GOT3 (cell line): ENCODE results near the gene TIGIT.
"Not testable (repeated sequence)": the region's sequence is repeated elsewhere in the genome, so short reads cannot be mapped to it uniquely, and the experiment has no call there.

Experiments
- DNase-seq: peaks from one replicate; lab custom pipeline; 2025; ENCODE audit warnings: mixed read lengths; lab: John Stamatoyannopoulos, UW

TIGIT gene

DNA sequence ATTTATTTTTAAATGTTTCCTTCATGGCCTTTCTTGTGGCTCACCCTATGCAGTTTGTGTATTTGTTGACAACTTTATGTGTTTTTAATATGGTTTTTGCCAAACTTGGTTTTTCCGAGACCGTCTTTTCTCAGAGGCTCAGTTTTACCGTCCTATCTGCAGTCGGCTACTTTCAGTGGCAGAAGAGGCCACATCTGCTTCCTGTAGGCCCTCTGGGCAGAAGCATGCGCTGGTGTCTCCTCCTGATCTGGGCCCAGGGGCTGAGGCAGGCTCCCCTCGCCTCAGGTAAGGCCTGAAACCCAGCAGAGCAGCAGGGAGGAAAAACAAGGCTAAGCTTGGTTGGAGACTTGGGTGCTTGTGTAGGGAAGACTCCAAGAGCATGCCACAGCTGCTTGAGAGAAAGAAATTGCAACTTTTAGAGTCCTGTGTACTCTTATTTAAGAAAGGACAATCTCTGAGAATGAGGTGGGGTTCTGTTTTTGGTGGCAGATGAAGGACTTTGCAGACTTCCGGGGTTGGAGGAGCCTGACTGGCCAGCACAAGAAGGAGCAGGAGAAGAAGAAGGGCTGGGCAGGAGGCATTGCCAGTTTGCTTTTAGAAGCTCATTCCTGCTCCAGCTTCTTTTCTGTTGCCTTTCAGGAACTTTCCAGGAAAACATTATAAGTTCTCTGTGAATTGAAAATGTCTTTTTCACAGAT, at the start of gene TIGIT:
Gene TIGIT, plus strand, starts transcription at position 191 of the 698 bp plus-strand sequence. Its CDS starts 34 bp downstream, at position 225.
- DNase-seq = no peak

DNA sequence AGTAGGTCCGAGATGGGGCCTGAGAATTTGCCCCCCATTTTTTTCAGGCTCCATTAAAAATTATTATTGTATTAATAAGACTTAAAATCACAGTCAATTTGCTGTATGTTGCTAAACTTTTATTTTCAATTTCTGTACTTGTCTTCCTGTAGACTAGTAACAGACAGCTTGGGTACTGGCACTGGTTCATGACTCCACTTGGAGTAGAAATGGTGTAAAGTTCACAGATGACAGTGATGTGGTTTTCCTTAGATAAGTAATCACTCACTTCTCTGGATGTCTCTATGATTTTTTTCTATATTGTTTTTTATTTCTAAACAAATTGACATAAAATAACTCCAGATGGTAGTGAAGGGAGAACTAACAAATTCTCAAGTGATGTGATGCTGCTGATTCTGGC, 40.9 kb upstream of the TIGIT start:
- no peak for DNase-seq

DNA sequence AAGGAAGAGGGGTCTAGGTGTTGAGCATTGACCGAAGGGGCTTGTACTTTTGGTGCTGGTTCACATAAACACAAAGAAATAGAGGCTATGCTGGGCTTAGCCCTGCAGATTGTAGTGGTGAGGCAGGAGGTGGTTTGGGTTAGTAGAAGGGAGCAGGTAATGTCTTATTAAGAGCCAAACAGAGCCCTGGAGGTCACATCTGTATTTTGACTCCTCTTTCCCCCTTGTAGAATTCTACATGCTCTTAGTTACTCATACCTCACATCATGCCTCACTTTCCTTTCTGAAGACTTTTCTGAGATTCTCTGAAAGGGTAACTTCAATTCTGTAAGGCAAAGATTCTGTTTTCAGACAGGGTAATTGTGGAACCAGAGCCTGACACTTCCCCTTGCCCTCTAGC, 40.3 kb upstream of the TIGIT start:
- no peak for DNase-seq

DNA sequence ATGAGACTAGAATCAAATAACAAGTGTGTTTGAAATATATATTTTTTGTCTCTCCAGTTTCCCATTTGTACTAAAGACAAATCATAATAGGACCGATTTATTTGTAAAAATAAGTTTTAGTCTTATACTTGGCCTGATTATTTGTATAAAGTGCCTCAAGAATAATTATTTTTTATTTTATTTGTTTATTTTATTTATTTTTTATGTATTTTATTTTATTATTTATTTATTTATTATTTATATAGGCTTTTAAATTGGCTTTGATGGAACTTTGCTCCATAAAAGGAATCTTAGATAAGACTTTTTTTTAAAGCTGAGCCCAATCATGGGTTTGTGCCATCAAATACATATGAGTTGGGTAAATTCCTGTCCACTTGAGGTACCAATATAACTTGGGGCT, 34.3 kb upstream of the TIGIT start:
- no peak for DNase-seq

DNA sequence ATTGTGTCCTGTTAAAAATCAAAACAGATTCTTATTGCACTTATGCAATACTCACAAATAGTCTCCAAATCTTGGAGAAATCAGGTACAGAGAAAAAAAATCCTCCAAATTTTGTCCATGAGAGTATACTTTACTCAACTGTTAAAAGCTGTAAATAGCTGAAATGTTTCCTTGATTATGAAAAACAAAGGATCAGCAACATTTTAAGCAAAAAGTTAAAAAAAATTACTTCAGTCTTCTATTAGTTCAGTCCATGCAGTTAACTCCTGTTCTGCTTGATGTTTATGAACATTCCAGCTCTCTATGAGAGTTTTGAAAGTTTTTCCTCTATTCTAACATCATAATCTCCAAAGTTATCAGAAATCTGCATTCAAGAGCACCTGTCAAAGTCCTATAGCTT, 33.7 kb upstream of the TIGIT start:
- DNase-seq = no peak

- no peak for DNase-seq
These were observed 23.8 kb upstream of the TIGIT start for GRCh38 chr3:114270019-114270418.

GRCh38 chr3:114272271-114272670, 21.6 kb upstream of the TIGIT start:
- DNase-seq = no peak

GRCh38 chr3:114274929-114275328, 18.9 kb upstream of the TIGIT start:
- no peak for DNase-seq

GRCh38 chr3:114276856-114277255, 17.0 kb upstream of the TIGIT start:
- not testable (repeated sequence) for DNase-seq

DNA sequence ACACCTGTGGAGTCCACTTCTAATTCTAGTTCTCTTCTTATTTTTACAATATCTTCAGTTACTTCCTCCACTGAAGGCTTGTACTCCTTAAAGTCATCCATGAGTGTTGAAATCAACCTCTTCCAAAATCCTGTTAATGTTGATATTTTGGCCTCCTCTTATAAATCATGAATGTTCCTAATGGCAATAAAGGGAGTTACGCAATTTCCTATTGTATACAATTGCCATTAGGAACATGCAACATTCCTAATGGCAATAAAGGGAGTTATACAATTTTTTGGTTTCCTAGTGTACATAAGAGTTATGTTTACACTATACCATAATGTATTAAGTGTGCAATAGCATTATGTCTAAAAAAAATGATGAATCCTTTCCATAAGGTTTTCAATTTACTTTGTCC, 9.2 kb upstream of the TIGIT start:
- DNase-seq = no peak

DNA sequence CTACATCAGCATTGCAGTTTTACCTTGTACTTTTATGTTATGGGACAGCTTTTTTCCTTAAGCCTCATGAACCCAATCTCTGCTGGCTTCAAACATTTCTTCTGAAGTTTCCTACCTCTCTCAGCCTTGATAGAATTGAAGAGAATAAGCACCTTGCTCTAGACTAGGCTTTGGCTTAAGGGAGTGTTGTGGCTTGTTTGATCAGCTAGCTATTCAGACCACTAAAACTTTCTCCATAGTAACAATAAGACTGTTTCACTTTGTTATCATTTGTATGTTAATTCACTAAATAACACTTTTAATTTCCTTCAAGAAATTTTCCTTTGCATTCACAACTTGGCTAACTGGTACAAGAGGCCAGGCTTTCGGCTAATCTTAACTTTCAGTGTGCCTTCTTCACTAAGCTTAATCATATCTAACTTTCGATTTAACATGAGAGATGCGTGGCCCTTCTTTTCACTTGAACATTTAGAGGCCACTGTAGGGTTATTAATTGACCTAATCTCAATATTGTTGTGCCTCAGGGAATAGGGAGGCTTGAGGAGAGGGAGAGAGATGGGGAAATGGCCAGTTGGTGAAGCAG, 8.1 kb upstream of the TIGIT start:
- no peak for DNase-seq

DNA sequence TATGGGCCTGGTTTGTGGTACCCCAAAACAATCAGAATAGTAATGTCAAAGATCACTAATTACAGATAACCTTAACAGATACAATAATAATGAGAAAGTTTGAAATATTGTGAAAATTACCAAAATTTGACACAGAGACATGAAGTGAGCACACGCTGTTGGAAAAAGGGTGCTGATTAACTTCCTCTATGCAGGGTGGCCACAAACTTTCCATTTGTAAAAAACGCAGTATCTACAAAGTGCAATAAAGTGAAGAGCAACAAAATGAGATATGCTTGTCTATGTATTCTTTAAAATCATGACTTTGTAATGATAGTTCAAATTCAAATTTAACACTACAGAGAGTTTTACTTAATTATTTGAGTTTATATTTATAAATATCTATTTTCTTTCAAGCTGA, 7.6 kb upstream of the TIGIT start:
- no peak for DNase-seq

GRCh38 chr3:114290911-114291901, 2.6 kb upstream of the TIGIT start:
- no peak for DNase-seq

- DNase-seq = no peak
These were observed 1.2 kb downstream of the TIGIT start for GRCh38 chr3:114294940-114295480.

- DNase-seq = no peak
These were observed 2.1 kb downstream of the TIGIT start for GRCh38 chr3:114295946-114296345.

DNA sequence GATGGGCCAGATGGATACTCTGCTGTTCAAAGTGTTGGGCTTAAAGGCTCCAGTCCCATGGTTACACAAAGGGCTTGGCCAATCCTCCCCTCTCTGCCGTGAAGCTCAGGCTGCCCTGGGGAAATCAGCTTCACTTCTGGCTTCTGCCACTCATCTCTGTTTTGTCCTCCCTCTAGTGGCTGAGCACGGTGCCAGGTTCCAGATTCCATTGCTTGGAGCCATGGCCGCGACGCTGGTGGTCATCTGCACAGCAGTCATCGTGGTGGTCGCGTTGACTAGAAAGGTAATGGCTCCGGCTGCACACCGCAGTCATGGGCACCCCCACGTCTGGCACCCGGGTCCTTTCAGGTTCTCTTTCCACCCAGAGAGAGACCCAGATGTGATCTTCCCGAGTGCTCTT, 5.6 kb downstream of the TIGIT start:
- DNase-seq = no peak

DNA sequence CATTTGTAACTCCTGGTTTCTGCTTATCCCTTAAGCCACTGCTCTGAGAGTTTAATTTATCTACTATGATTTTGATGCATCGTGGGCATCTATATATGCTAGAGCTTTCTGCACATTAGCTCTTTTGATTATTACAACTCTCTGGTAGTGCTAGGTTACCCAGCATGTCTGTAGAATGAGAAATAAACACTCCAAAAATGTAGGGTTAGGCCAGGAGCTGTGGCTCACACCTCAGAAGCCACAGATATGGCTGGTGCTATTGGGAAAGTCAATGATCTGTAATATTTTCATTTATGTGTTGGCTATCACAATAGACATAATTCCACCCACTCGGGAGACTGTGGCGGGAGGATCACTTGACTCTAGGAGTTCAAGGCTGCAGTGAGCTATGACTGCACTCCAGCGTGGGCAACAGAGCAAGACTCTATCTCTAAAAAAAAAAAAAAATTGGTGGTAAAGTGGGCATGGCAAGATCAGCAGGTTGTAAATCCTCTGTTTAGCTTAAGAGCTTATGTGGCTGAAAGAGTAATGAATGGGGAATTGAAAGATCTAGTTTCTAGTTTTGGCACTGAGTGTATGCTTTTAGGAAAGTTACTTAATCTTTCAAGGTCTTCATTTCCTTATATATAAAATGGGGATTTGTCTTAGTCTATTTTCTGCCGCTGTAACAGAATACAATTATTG, 6.3 kb downstream of the TIGIT start:
- DNase-seq = no peak

DNA sequence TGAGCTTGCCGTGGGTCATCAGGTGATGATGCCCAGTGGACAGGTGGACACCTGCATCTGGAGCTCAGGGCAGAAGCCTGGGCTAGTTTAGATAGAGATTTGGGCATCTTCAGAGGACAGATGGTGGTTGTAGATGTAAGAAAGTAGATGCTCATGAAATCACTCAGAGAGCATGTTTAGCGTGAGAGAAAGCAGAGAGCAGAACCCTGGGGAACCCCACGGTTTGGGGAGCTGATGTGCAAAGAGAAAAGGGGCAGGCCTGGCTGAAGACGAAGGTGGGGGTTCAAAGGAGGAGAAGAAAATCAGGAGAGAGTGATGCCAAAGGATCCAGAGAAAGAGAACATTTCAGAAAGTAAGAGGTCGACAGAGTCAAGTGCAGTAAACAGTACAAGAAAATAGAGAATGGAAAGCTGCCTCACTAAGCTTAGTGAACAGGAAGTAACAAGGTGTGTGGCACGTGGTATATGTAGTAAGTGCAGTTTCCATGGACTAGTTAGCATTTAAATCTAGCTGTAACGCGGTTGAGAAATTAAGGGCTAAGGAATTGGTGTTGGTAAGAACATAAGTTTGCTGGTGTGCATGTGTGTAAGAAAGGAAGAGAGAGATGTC, 13.5 kb downstream of the TIGIT start:
- no peak for DNase-seq

DNA sequence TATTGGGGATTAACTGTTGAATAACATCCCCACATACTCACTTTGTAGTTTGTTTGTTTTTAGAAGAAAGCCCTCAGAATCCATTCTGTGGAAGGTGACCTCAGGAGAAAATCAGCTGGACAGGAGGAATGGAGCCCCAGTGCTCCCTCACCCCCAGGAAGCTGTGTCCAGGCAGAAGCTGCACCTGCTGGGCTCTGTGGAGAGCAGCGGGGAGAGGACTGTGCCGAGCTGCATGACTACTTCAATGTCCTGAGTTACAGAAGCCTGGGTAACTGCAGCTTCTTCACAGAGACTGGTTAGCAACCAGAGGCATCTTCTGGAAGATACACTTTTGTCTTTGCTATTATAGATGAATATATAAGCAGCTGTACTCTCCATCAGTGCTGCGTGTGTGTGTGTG, 14.0 kb downstream of the TIGIT start:
- DNase-seq = no peak

DNA sequence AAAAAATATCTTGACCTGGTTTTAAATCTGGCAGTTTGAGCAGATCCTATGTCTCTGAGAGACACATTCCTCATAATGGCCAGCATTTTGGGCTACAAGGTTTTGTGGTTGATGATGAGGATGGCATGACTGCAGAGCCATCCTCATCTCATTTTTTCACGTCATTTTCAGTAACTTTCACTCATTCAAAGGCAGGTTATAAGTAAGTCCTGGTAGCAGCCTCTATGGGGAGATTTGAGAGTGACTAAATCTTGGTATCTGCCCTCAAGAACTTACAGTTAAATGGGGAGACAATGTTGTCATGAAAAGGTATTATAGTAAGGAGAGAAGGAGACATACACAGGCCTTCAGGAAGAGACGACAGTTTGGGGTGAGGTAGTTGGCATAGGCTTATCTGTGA, 14.5 kb downstream of the TIGIT start:
- no peak for DNase-seq

DNA sequence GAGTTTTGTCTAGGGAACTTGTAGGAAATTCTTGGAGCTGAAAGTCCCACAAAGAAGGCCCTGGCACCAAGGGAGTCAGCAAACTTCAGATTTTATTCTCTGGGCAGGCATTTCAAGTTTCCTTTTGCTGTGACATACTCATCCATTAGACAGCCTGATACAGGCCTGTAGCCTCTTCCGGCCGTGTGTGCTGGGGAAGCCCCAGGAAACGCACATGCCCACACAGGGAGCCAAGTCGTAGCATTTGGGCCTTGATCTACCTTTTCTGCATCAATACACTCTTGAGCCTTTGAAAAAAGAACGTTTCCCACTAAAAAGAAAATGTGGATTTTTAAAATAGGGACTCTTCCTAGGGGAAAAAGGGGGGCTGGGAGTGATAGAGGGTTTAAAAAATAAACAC, 15.0 kb downstream of the TIGIT start:
- DNase-seq = no peak

- no peak for DNase-seq
These were observed 16.9 kb downstream of the TIGIT start for GRCh38 chr3:114310695-114311094.
